Right forelimb (tissue), 1 donor: ENCODE measurements around the gene TM4SF20.
"Not testable (repeated sequence)": the region's sequence is repeated elsewhere in the genome, so short reads cannot be mapped to it uniquely, and the experiment has no call there.

Experiments
- DNase-seq: peaks from one replicate; pipeline ENCODE4 v3.0.0-alpha.2; 2018

Gene TM4SF20

GRCh38 chr2:227366769-227367426, 12.2 kb downstream of the TM4SF20 start:
- DNase-seq: no peak

GRCh38 chr2:227365833-227366232, 13.3 kb downstream of the TM4SF20 start:
- no peak for DNase-seq

GRCh38 chr2:227364585-227365263, 14.4 kb downstream of the TM4SF20 start:
- DNase-seq: not testable (repeated sequence)

GRCh38 chr2:227363756-227364155, 15.3 kb downstream of the TM4SF20 start:
- no peak for DNase-seq

- DNase-seq: no peak
Measured at GRCh38 chr2:227360351-227360750, 18.8 kb downstream of the TM4SF20 start.

GRCh38 chr2:227351639-227352038, 27.5 kb downstream of the TM4SF20 start:
- DNase-seq: no peak

- no peak for DNase-seq
Measured at GRCh38 chr2:227349989-227350612, 29.0 kb downstream of the TM4SF20 start.

- DNase-seq: no peak
Measured at GRCh38 chr2:227348324-227348723, 30.8 kb downstream of the TM4SF20 start.

GRCh38 chr2:227347117-227347516, 32.0 kb downstream of the TM4SF20 start:
- no peak for DNase-seq

GRCh38 chr2:227344231-227344630, 34.9 kb downstream of the TM4SF20 start:
- no peak for DNase-seq

GRCh38 chr2:227341553-227341952, 37.6 kb downstream of the TM4SF20 start:
- DNase-seq: no peak

- no peak for DNase-seq
Measured at GRCh38 chr2:227340106-227340505, 39.0 kb downstream of the TM4SF20 start.

GRCh38 chr2:227339098-227339599, 40.0 kb downstream of the TM4SF20 start:
- no peak for DNase-seq

GRCh38 chr2:227337442-227337841, 41.7 kb downstream of the TM4SF20 start:
- DNase-seq: no peak

- DNase-seq: no peak
Measured at GRCh38 chr2:227335713-227336112, 43.4 kb downstream of the TM4SF20 start.

GRCh38 chr2:227326783-227327182, 52.3 kb downstream of the TM4SF20 start:
- no peak for DNase-seq

- peak; percentile 65 for DNase-seq
Measured at GRCh38 chr2:227325839-227326195, 53.3 kb downstream of the TM4SF20 start.

GRCh38 chr2:227324995-227325838, 53.9 kb downstream of the TM4SF20 start, which contains the start of gene MFF:
TSS of gene MFF (plus strand) at chr2:227325251. CDS start at chr2:227330666, 5,415 bp downstream.
- peak; percentile 95 for DNase-seq

GRCh38 chr2:227324642-227324994, 54.5 kb downstream of the TM4SF20 start:
- DNase-seq: peak; percentile 51

GRCh38 chr2:227323818-227324217, 55.3 kb downstream of the TM4SF20 start:
- DNase-seq: no peak

- DNase-seq: no peak
Measured at GRCh38 chr2:227322530-227323205, 56.4 kb downstream of the TM4SF20 start.

- DNase-seq: no peak
Measured at GRCh38 chr2:227320305-227321094, 58.6 kb downstream of the TM4SF20 start.
